KBM-7 (cell line): ENCODE data around the gene KRCC1.

Experiments used
- DNase-seq: peaks from one replicate; pipeline ENCODE4 v3.0.0-alpha.2; 2015
- in situ Hi-C: fragments of 300-500 bp; cut with MboI; formaldehyde crosslinking; loops from 2 replicates; pipeline ENCODE4 v1.14.3; 2020; ENCODE audit warnings: low sequenced_read_pairs, low pct_unique_long_range_greater_than_20kb, mixed read lengths

KRCC1 gene

GRCh38 chr2:88055371-88056128, at the start of gene KRCC1:
Gene KRCC1, minus strand, starts transcription at chr2:88055783. Its CDS starts 27,220 bp downstream, at chr2:88028563.
- in situ Hi-C loops = no loop called here
- peak; percentile 92 for DNase-seq

GRCh38 chr2:88100489-88100858, 44.9 kb upstream of the KRCC1 start:
- in situ Hi-C loops = no loop called here
- no peak for DNase-seq

GRCh38 chr2:88099798-88100488, 44.4 kb upstream of the KRCC1 start:
- DNase-seq = peak; percentile 38
- in situ Hi-C loops = no loop called here

- in situ Hi-C loops = no loop called here
- DNase-seq = no peak
Observed at GRCh38 chr2:88098558-88098900, 42.9 kb upstream of the KRCC1 start.

- no peak for DNase-seq
- in situ Hi-C loops = no loop called here
Observed at GRCh38 chr2:88097891-88098557, 42.4 kb upstream of the KRCC1 start.

- in situ Hi-C loops = no loop called here
- no peak for DNase-seq
Observed at GRCh38 chr2:88097192-88097591, 41.6 kb upstream of the KRCC1 start.

- no peak for DNase-seq
- in situ Hi-C loops = no loop called here
Observed at GRCh38 chr2:88096708-88097107, 41.1 kb upstream of the KRCC1 start.

- in situ Hi-C loops = no loop called here
- DNase-seq = no peak
Observed at GRCh38 chr2:88095022-88095421, 39.4 kb upstream of the KRCC1 start.

- DNase-seq = no peak
- in situ Hi-C loops = no loop called here
Observed at GRCh38 chr2:88092773-88093172, 37.2 kb upstream of the KRCC1 start.

GRCh38 chr2:88091943-88092342, 36.4 kb upstream of the KRCC1 start:
- DNase-seq = peak; percentile 23
- in situ Hi-C loops = no loop called here

- DNase-seq = peak; percentile 28
- in situ Hi-C loops = no loop called here
Observed at GRCh38 chr2:88090446-88091283, 35.1 kb upstream of the KRCC1 start.

- no peak for DNase-seq
- in situ Hi-C loops = no loop called here
Observed at GRCh38 chr2:88088999-88089398, 33.4 kb upstream of the KRCC1 start.

- in situ Hi-C loops = no loop called here
- no peak for DNase-seq
Observed at GRCh38 chr2:88087763-88088162, 32.2 kb upstream of the KRCC1 start.

- in situ Hi-C loops = no loop called here
Observed at GRCh38 chr2:88087073-88087472, 31.5 kb upstream of the KRCC1 start.

GRCh38 chr2:88086401-88086800, 30.8 kb upstream of the KRCC1 start:
- no peak for DNase-seq
- in situ Hi-C loops = no loop called here

More at GRCh38 chr2:88087073-88087472, 31.5 kb upstream of the KRCC1 start:
- no peak for DNase-seq

- DNase-seq = no peak
- in situ Hi-C loops = no loop called here
Observed at GRCh38 chr2:88085602-88086001, 30.0 kb upstream of the KRCC1 start.

GRCh38 chr2:88085099-88085498, 29.5 kb upstream of the KRCC1 start:
- in situ Hi-C loops = no loop called here

GRCh38 chr2:88082781-88083180, 27.2 kb upstream of the KRCC1 start:
- DNase-seq = no peak
- in situ Hi-C loops = no loop called here

More at GRCh38 chr2:88085099-88085498, 29.5 kb upstream of the KRCC1 start:
- no peak for DNase-seq

- in situ Hi-C loops = no loop called here
Observed at GRCh38 chr2:88081924-88082608, 26.5 kb upstream of the KRCC1 start.

More at GRCh38 chr2:88081924-88082608, 26.5 kb upstream of the KRCC1 start:
- no peak for DNase-seq
